Mucosa of stomach (tissue), 1 donor: ENCODE results near the gene SETD4.

ENCODE experiments used
- H3K27me3 ChIP-seq: one replicate; pipeline ENCODE4 v1.7.0; 2013; ENCODE audit warnings: mild to moderate bottlenecking, low read length; ENCODE audit not compliant: control insufficient read depth, insufficient read depth
- H3K36me3 ChIP-seq: one replicate; pipeline ENCODE4 v1.7.0; 2013; ENCODE audit warnings: low read length; ENCODE audit not compliant: control insufficient read depth, insufficient read depth
- H3K4me1 ChIP-seq: one replicate; pipeline ENCODE4 v1.7.0; 2013; ENCODE audit warnings: mild to moderate bottlenecking, low read length; ENCODE audit not compliant: control insufficient read depth, insufficient read depth
- H3K4me3 ChIP-seq: one replicate; pipeline ENCODE4 v1.7.0; 2013; ENCODE audit warnings: low read length
- H3K9ac ChIP-seq: one replicate; pipeline ENCODE4 v1.7.0; 2013; ENCODE audit warnings: mild to moderate bottlenecking, low read length, moderate library complexity
- H3K9me3 ChIP-seq: one replicate; pipeline ENCODE4 v1.7.0; 2013; ENCODE audit warnings: mild to moderate bottlenecking, low read length, moderate library complexity; ENCODE audit not compliant: control insufficient read depth
- donor health status: Pancreatic carcinoma.

Gene SETD4

GRCh38 chr21:36038701-36039497, 21.4 kb downstream of the SETD4 start:
- H3K4me1 ChIP-seq, result no peaks in the 10 kb centered on the region
- H3K27me3 ChIP-seq, result no peaks in the 10 kb centered on the region
- H3K36me3 ChIP-seq, result peaks cover 19% of the 10 kb centered on the region
- H3K9ac ChIP-seq, result no peak overlapping the region
- H3K4me3 ChIP-seq, result no peak overlapping the region
- no peaks in the 10 kb centered on the region for H3K9me3 ChIP-seq

GRCh38 chr21:36035381-36035791, 24.9 kb downstream of the SETD4 start:
- Histone ChIP-seq H3K27me3 (no peaks in the 10 kb centered on the region), H3K9me3 (no peaks in the 10 kb centered on the region), H3K36me3 (peaks cover 19% of the 10 kb centered on the region), H3K4me3 (no peak overlapping the region), H3K4me1 (no peaks in the 10 kb centered on the region), H3K9ac (no peak overlapping the region)

DNA sequence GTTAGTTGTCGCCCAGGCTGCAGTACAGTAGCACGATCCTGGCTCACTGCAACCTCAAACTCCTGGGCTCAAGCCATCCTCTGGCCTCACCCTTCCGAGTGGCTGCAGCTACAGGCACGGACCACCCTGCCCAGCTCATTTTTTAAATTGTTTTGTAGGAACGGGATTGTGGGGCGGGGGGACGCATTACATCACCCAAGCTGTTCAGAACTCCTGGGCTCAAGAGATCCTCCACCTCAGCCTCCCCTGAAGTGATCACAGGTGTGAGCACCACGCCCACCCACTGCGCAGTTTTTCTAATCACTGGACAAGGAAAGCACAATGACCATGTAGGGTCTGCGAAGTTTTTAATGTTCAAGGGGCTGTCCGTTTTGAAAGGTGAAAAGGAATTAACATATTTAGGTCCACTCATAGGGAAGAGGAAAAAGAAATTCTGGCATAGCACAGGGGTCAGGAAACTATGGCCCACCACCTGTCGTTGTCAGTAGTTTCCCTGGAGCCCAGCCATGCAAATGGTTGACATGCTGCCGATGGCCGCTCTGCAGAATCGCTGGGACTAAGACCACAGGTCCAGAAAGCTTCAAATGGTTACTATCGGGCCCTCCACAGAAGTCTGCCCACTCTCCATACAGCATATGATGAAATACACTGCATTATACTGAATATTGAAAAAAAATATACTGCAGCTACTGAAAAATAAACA, 26.0 kb downstream of the SETD4 start:
- peaks cover 11% of the 10 kb centered on the region for H3K36me3 ChIP-seq
- no peak overlapping the region for H3K4me3 ChIP-seq
- H3K4me1 ChIP-seq, result no peaks in the 10 kb centered on the region
- no peak overlapping the region for H3K9ac ChIP-seq
- H3K9me3 ChIP-seq, result no peaks in the 10 kb centered on the region
- no peaks in the 10 kb centered on the region for H3K27me3 ChIP-seq

GRCh38 chr21:36032647-36033406, 27.5 kb downstream of the SETD4 start:
- H3K4me1 ChIP-seq, result peaks cover 6% of the 10 kb centered on the region
- H3K4me3 ChIP-seq, result no peak overlapping the region
- no peaks in the 10 kb centered on the region for H3K27me3 ChIP-seq
- H3K36me3 ChIP-seq, result peaks cover 8% of the 10 kb centered on the region
- no peaks in the 10 kb centered on the region for H3K9me3 ChIP-seq
- no peak overlapping the region for H3K9ac ChIP-seq

DNA sequence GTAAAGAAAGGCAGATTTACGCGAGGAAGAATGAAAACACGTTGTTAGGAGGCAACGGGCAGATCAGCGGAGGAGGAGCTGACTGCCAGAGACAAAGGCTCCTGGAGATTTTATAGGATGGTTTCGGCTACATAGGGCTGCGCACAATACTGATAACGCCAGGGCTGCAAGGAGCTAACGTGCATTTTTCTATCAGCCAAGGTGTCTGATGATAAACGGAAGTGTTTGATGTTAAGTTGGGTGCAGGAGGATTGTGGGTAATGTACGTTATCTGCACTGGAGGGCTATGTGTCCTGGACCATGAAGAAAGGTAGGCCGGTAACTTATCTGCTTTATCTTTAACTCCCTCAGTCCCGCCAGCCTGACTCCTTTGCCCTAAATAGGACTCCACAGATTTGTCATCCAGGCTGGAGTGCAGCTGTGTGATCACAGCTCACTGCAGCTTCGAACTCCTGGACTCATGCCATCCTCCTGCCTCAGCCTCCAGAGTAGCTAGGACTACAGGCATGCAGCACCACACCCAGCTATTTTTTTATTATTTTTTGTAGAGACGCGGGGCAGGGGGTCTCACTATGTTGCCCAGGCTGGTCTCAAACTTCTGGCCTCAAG, 29.6 kb downstream of the SETD4 start:
- Histone ChIP-seq H3K4me1 (peaks cover 10% of the 10 kb centered on the region), H3K27me3 (no peaks in the 10 kb centered on the region), H3K9me3 (no peaks in the 10 kb centered on the region), H3K9ac (no peak overlapping the region), H3K36me3 (peaks cover 7% of the 10 kb centered on the region), H3K4me3 (no peak overlapping the region)

- H3K27me3 ChIP-seq, result no peaks in the 10 kb centered on the region
- peaks cover 10% of the 10 kb centered on the region for H3K4me1 ChIP-seq
- no peak overlapping the region for H3K4me3 ChIP-seq
- no peaks in the 10 kb centered on the region for H3K9me3 ChIP-seq
- no peak overlapping the region for H3K9ac ChIP-seq
- H3K36me3 ChIP-seq, result no peaks in the 10 kb centered on the region
Measured at GRCh38 chr21:36029309-36029708, 31.0 kb downstream of the SETD4 start.

GRCh38 chr21:36028127-36029069, 31.9 kb downstream of the SETD4 start:
- Histone ChIP-seq H3K4me1 (peaks cover 10% of the 10 kb centered on the region), H3K9me3 (no peaks in the 10 kb centered on the region), H3K4me3 (no peak overlapping the region), H3K9ac (no peak overlapping the region), H3K27me3 (no peaks in the 10 kb centered on the region), H3K36me3 (no peaks in the 10 kb centered on the region)

DNA sequence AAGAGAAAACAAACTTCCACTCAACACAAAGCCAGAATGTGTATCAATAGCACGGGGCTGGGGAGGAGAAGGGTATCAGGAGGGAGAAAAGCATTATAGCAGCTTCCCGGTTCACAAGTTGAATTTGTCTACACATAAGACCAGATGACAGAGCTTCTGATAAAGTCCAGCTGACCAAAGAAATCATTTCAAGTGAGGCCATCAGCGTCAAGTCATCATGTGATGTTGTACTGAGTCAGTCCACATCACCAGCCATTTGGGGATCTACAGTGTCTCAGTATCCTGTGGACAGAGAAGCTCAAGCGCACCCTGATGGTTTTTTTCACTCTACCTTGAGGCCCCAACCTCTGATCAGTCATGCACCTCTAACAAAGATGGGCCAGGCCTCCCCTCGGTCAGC, 33.0 kb downstream of the SETD4 start:
- peaks cover 10% of the 10 kb centered on the region for H3K4me1 ChIP-seq
- H3K36me3 ChIP-seq, result no peaks in the 10 kb centered on the region
- no peaks in the 10 kb centered on the region for H3K27me3 ChIP-seq
- H3K9ac ChIP-seq, result no peak overlapping the region
- H3K9me3 ChIP-seq, result no peaks in the 10 kb centered on the region
- no peak overlapping the region for H3K4me3 ChIP-seq

GRCh38 chr21:36024782-36025181, 35.5 kb downstream of the SETD4 start:
- no peak overlapping the region for H3K9ac ChIP-seq

GRCh38 chr21:36023092-36023480, 37.2 kb downstream of the SETD4 start:
- H3K27me3 ChIP-seq, result no peaks in the 10 kb centered on the region
- H3K9me3 ChIP-seq, result no peaks in the 10 kb centered on the region
- H3K4me3 ChIP-seq, result no peak overlapping the region
- peaks cover 7% of the 10 kb centered on the region for H3K4me1 ChIP-seq
- no peaks in the 10 kb centered on the region for H3K36me3 ChIP-seq
- no peak overlapping the region for H3K9ac ChIP-seq

More at GRCh38 chr21:36024782-36025181, 35.5 kb downstream of the SETD4 start:
- Histone ChIP-seq H3K4me1 (peaks cover 10% of the 10 kb centered on the region), H3K27me3 (no peaks in the 10 kb centered on the region), H3K9me3 (no peaks in the 10 kb centered on the region), H3K4me3 (no peak overlapping the region), H3K36me3 (no peaks in the 10 kb centered on the region)
